Activated CD8-positive, alpha-beta memory T cell treated with anti-CD3 and anti-CD28 coated beads for 24 hours (primary cell): ENCODE data around the gene NAA30.
"Not testable (repeated sequence)": the region's sequence is repeated elsewhere in the genome, so short reads cannot be mapped to it uniquely, and the experiment has no call there.

Experiments
- DNase-seq: peaks from one replicate; pipeline ENCODE4 v3.0.0-alpha.2; 2020

NAA30 gene

GRCh38 chr14:57390037-57390805, at the start of gene NAA30:
Gene NAA30 (plus strand): TSS chr14:57390586. CDS start chr14:57390958, 372 bp downstream.
- peak; percentile 95 for DNase-seq

- not testable (repeated sequence) for DNase-seq
Measured at GRCh38 chr14:57343545-57344297, 46.7 kb upstream of the NAA30 start.

- no peak for DNase-seq
Measured at GRCh38 chr14:57345106-57345505, 45.3 kb upstream of the NAA30 start.

GRCh38 chr14:57346741-57347140, 43.6 kb upstream of the NAA30 start:
- DNase-seq = no peak

GRCh38 chr14:57352396-57353170, 37.8 kb upstream of the NAA30 start:
- no peak for DNase-seq

GRCh38 chr14:57355081-57355800, 35.1 kb upstream of the NAA30 start:
- DNase-seq = no peak

GRCh38 chr14:57362361-57362760, 28.0 kb upstream of the NAA30 start:
- DNase-seq = no peak

- DNase-seq = no peak
Measured at GRCh38 chr14:57364659-57365450, 25.5 kb upstream of the NAA30 start.

- DNase-seq = not testable (repeated sequence)
Measured at GRCh38 chr14:57370187-57370586, 20.2 kb upstream of the NAA30 start.

- DNase-seq = no peak
Measured at GRCh38 chr14:57371013-57371412, 19.4 kb upstream of the NAA30 start.

GRCh38 chr14:57375156-57375555, 15.2 kb upstream of the NAA30 start:
- no peak for DNase-seq

GRCh38 chr14:57378661-57379060, 11.7 kb upstream of the NAA30 start:
- no peak for DNase-seq

- DNase-seq = no peak
Measured at GRCh38 chr14:57380935-57381334, 9.5 kb upstream of the NAA30 start.

GRCh38 chr14:57382283-57382682, 8.1 kb upstream of the NAA30 start:
- no peak for DNase-seq

- DNase-seq = no peak
Measured at GRCh38 chr14:57383125-57383745, 7.2 kb upstream of the NAA30 start.

GRCh38 chr14:57388067-57388466, 2.3 kb upstream of the NAA30 start:
- DNase-seq = no peak

GRCh38 chr14:57389646-57390036, 745 bp upstream of the NAA30 start:
- DNase-seq = no peak

- peak; percentile 78 for DNase-seq
Measured at GRCh38 chr14:57390806-57391516, 575 bp downstream of the NAA30 start.

- DNase-seq = no peak
Measured at GRCh38 chr14:57391517-57392195, 1.3 kb downstream of the NAA30 start.

GRCh38 chr14:57392830-57393229, 2.4 kb downstream of the NAA30 start:
- no peak for DNase-seq
